ENCODE data around the gene CATSPER2. TPM values are rescaled to one million over a fixed set of nuclear protein-coding genes. Genes with fewer than 3 reads are reported as not detected.
"Not testable (repeated sequence)": the region's sequence is repeated elsewhere in the genome, so short reads cannot be mapped to it uniquely, and the experiment has no call there.

The CATSPER2 gene
- total RNA-seq = 1 to 10 TPM; 3.1 to 3.2 TPM
- long read RNA-seq, donor 1, partial matches to known transcripts = 0 of 1 reads
- long read RNA-seq, donor 1, other reads (novel, unspliced or antisense) = 1 of 1 reads
- long read RNA-seq, donor 2, partial matches to known transcripts = 0 of 1 reads
- long read RNA-seq, donor 2, other reads (novel, unspliced or antisense) = 1 of 1 reads

DNA sequence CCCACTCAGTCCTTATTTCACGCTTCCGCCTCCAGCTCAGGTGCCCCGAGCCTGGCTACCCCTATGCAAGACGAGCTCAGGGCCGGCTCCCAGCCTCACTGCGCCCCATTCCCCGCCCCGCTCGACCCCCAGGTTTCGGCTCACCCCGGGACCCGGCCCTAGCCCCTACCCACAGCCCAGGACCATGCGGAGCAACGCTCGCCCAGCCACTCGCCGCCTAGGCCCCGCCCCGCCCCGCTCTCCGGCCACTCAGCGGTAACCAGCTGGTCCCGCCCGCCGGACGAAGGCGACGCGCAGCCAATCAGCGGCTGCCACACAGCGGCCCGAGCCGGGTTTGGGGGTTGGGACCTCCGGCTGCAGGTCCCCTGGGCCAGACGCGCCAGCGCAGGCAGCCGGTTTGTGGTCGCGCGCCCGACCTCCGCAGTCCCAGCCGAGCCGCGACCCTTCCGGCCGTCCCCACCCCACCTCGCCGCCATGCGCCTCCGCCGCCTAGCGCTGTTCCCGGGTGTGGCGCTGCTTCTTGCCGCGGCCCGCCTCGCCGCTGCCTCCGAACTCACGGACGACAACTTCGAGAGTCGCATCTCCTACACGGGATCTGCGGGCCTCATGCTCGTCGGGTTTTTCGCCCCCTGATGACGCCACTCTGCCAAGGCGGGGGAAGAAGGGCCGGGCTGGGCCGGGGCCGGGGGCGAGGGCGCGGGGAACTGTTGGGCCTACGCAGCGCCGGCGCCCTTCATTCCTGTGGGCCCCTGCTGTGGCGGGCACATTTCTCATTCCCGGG, at the start of gene CATSPER2:
Gene CATSPER2 (minus strand): TSS at position 196 of the 781 bp plus-strand sequence. CDS start 783 bp downstream, outside the sequence.
- intact Hi-C loops (cut with DNase I) = no loop called here
- no peak for DNase-seq (ENCODE audit: low spot score)

DNA sequence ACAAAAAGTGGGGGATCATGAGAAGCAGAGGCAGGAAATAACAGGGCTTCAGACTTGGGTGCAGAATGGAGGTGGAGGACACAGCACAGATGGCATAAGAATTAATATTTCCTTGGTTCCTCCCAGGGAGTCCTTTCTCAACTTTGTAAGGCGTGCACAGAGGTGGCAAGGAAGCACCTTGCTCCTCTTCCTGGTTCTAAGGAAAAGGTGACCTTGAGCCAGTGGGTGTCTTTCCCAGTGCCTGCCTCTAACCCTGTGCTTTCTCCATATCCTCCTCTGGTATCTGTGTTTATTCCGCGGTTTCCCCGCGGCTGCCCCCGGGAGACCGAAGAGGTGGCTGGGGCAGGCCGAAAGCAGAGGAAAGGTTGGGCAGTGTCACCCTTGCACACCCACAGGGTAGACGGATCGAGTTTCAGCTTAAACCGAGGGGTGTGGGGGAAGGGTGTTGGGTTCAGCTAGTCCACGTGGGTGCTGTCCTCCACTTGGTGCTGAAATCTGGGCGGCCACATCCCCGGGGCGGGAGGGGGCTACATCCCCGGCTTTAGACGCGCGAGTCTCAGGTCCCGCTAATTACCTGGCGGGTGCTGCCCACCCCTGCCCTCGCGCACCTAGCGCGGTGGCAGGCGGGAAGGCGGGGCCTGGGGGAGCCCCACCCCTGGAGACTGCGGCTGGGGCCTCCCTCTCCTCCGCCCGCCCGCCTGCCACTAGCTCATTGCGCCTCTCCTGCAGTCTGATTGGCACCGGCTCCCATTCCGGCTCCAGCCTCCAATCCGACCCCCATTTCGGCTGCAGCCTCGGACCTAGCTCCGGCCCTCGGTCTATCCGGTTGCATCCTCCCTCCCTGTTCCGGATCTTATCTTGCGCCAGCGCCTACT, 44.7 kb upstream of the CATSPER2 start, which contains the start of gene CKMT1A:
Gene CKMT1A (plus strand): TSS at position 712 of the 875 bp plus-strand sequence. CDS start 192 bp downstream, outside the sequence.
- intact Hi-C loops (cut with DNase I); DNase-seq (ENCODE audit: low spot score): not testable (repeated sequence)

DNA sequence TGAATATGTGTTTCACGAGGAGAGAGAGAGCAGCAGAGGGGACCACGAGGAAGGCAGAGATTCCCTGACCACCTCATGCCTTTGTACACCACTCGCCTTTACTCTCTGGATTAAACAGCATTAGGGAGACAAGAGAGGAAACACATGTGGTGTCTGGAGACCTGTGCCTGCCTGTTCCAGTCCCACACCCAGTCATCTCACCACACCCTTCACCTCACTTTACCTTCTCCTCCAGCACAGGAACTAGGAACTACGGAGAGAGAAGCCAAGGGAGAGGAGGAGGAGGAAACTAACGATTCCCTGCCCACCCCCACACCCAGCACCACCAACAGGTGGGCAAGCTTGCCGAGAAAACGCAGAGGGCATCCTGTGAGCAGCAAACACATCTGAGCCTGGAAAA, 44.0 kb upstream of the CATSPER2 start:
- intact Hi-C loops (cut with DNase I); DNase-seq (ENCODE audit: low spot score): not testable (repeated sequence)

- DNase-seq (ENCODE audit: low spot score); intact Hi-C loops (cut with DNase I): not testable (repeated sequence)
Measured at GRCh38 chr15:43689604-43690301, 41.1 kb upstream of the CATSPER2 start.

DNA sequence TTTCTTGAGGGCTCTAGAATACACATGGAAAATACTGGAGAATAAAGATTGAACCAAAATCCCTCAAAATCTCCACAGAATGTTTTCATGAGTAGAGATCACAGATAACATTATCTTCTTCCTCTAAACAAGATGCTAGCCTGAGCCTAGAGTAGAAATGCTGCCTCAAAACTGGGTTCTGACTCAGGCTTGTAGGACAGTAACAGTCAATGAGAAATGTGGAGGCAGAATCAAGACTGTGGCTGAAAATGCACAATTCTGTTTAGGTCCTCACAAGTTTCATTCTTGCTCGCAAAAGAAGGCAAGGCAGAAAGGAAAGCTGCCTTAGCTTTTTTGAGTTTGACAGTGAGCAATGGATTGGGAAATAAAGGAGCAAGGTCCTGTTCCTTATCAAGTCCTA, 25.5 kb upstream of the CATSPER2 start:
- DNase-seq (ENCODE audit: low spot score); intact Hi-C loops (cut with DNase I): not testable (repeated sequence)

- intact Hi-C loops (cut with DNase I) = not testable (repeated sequence)
Measured at GRCh38 chr15:43666177-43666576, 17.5 kb upstream of the CATSPER2 start.

GRCh38 chr15:43663333-43663732, 14.7 kb upstream of the CATSPER2 start:
- not testable (repeated sequence) for DNase-seq (ENCODE audit: low spot score)

More at GRCh38 chr15:43666177-43666576, 17.5 kb upstream of the CATSPER2 start:
- not testable (repeated sequence) for DNase-seq (ENCODE audit: low spot score)

DNA sequence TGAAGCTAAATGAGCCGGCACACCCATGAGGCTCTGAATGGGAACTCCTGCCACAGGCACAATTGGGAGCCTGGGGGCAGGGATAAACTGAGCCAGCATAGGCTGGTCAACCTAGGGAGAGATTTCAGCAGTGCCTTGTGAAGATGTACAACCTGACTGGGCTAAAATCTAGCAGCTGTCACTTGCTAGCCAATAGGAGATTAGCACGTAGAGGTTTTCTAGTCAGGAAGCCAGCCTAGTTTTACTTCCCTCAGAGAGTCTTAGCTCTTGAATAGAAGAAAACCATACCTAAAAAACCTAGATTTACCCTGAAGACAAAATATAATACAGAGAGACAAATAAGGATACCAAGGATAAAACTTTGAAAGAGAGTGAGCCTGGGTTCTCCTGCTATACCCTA, 13.6 kb upstream of the CATSPER2 start:
- intact Hi-C loops (cut with DNase I); DNase-seq (ENCODE audit: low spot score): not testable (repeated sequence)

More at GRCh38 chr15:43663333-43663732, 14.7 kb upstream of the CATSPER2 start:
- intact Hi-C loops (cut with DNase I) = not testable (repeated sequence)

DNA sequence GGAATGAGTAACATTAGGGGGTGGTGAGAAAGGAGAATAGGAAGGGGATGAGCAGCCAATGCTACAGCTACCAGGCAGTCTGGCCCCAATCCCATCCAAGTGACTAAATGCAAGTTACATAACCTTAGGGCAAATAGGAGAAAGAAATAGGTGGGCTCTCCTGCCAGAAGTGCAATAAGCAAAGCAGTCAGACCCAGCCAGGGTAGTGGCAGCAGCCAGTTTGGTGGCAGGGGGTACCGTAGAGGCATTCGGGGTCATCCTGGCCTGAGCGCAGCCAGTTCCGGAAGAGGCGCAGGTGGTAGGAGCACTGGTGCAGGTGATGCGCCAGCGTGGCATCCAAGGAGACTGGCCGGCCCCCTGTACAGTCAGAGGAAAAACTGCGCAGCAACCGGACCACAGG, 11.1 kb upstream of the CATSPER2 start:
- intact Hi-C loops (cut with DNase I); DNase-seq (ENCODE audit: low spot score): not testable (repeated sequence)

- DNase-seq (ENCODE audit: low spot score); intact Hi-C loops (cut with DNase I): not testable (repeated sequence)
Measured at GRCh38 chr15:43649430-43649926, 834 bp upstream of the CATSPER2 start.

DNA sequence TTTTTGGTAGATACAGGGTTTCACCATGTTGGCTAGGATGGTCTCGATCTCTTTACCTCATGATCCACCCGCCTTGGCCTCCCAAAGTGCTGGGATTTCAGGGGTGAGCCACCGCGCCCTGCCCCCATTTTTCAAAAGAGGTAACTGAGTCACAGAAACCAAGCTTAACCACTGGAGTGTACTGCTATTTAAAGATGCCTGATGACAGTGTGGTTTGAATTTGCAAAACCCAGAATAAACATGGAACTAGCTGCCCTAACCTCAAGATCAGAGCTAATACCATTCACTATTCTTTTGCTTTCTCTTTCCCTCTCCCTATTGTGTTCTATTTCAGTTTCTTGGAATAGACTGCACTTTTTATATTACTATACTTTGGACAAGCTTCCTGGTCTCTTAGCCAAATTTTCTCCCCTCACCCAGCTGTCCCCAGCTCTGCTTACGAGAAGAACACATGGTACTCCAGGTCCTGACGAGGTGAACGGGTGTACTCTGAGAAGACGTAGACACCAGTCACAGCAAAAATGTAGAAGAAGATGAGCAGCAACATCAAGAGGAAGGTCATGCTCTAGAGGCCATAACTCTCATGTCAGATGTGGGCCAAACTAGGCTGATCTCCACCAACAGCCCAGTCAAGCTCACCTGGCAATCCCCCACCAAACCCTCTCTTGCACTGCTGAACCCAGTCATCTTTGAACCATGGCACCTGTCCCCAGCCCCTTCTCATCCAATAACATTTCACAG, 10.0 kb downstream of the CATSPER2 start:
- intact Hi-C loops (cut with DNase I); DNase-seq (ENCODE audit: low spot score): not testable (repeated sequence)

GRCh38 chr15:43626937-43627336, 21.7 kb downstream of the CATSPER2 start:
- DNase-seq (ENCODE audit: low spot score); intact Hi-C loops (cut with DNase I): not testable (repeated sequence)

- intact Hi-C loops (cut with DNase I) = no loop called here
- no peak for DNase-seq (ENCODE audit: low spot score)
Measured at GRCh38 chr15:43625106-43625505, 23.5 kb downstream of the CATSPER2 start.

DNA sequence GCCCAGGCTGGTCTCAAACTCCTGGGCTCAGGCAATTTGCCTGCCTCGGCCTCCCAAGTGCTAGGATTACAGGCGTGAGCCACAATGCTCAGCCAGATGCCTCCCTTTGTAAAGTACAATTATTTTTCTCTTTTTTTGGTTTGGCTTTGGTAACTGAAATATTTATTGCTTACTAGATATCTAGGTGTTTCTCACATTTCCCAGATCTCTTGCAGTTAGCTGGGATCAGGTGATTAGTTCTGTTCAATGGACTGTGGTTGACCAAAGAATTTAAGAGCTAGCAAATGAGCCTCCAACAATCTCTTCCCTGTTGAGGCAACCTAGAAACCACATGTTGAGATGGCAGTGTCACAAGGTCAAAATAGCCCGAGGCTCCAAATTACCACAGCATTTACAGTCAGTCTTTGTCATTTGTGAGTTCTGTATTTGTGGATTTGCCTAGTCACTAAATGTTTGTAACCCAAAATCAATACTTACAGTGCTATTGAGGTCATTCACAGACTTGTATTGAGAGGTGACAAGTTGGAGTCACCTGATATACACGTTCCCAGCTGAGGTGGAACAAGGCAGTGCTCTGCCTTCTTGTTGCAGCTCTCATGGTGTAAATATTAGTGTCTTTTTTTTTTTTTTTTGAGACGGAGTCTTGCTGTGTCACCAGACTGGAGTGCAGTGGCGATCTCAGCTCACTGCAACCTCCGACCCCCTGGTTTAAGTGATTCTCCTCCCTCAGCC, 26.4 kb downstream of the CATSPER2 start:
- DNase-seq (ENCODE audit: low spot score); intact Hi-C loops (cut with DNase I): not testable (repeated sequence)

GRCh38 chr15:43618700-43619099, 29.9 kb downstream of the CATSPER2 start, which contains the start of gene STRC:
TSS of gene STRC (minus strand) at chr15:43618800. CDS start at chr15:43618722, 78 bp downstream.
- intact Hi-C loops (cut with DNase I); DNase-seq (ENCODE audit: low spot score): not testable (repeated sequence)

- intact Hi-C loops (cut with DNase I); DNase-seq (ENCODE audit: low spot score): not testable (repeated sequence)
Measured at GRCh38 chr15:43617750-43618149, 30.9 kb downstream of the CATSPER2 start.

GRCh38 chr15:43602233-43602632, 46.4 kb downstream of the CATSPER2 start:
- DNase-seq (ENCODE audit: low spot score) = peak; percentile 38
- intact Hi-C loops (cut with DNase I) = not testable (repeated sequence)
